ENCODE data around the gene ZDHHC24.
"Not testable (repeated sequence)": the region's sequence is repeated elsewhere in the genome, so short reads cannot be mapped to it uniquely, and the experiment has no call there.

- not testable (repeated sequence) for TF ChIP-seq CTCF, POLR2A (IDR thresholded peaks at IDR 0.05)
Observed at GRCh38 chr11:66582565-66583147, 36.8 kb upstream of the ZDHHC24 start.

Data from uterus (tissue), 2 donors.